Progenitor cell of endocrine pancreas (in vitro differentiated cells): ENCODE data around the gene BCAS3. TPM values are rescaled to one million over a fixed set of nuclear protein-coding genes. Genes with fewer than 3 reads are reported as not detected.

ENCODE experiments used
- DNase-seq: peaks from one replicate; pipeline ENCODE4 v3.0.0; 2021; ENCODE audit warnings: low spot score; ENCODE audit not compliant: unreplicated experiment
- H3K27ac Mint-ChIP-seq: 2 replicates; pipeline ENCODE4 v1.8.0; 2021; ENCODE audit warnings: mild to moderate bottlenecking, moderate library complexity, mixed read lengths
- H3K27me3 Mint-ChIP-seq: 2 replicates; pipeline ENCODE4 v1.8.0; 2021; ENCODE audit warnings: mixed read lengths
- H3K36me3 Mint-ChIP-seq: 2 replicates; pipeline ENCODE4 v1.8.0; 2022; ENCODE audit warnings: mixed read lengths; ENCODE audit not compliant: insufficient read depth
- H3K4me1 Mint-ChIP-seq: 2 replicates; pipeline ENCODE4 v1.8.0; 2021; ENCODE audit warnings: low read depth, mixed read lengths
- H3K4me3 Mint-ChIP-seq: 2 replicates; pipeline ENCODE4 v1.8.0; 2021; ENCODE audit warnings: low read depth, mild to moderate bottlenecking, moderate library complexity, mixed read lengths
- H3K9me3 Mint-ChIP-seq: 2 replicates; pipeline ENCODE4 v1.8.0; 2021; ENCODE audit warnings: low read depth, mixed read lengths
- CTCF ChIP-seq: fragments of 200-600 bp; sonication (generic); IDR thresholded peaks from one replicate; pipeline ENCODE4 v1.5.0; 2021; ENCODE audit warnings: antibody characterized with exemption, mild to moderate bottlenecking; ENCODE audit not compliant: unreplicated experiment
- total RNA-seq: library from RNA; stranded (reverse); gene quantifications from 2 replicates; pipeline ENCODE4 v1.2.1, GENCODE V29; 2021

Gene BCAS3
- total RNA-seq, 1 donor from 2014 or later: 36.1 TPM

GRCh38 chr17:61387511-61388305 is 710.1 kb downstream of the BCAS3 start:
- H3K27me3 Mint-ChIP-seq: peaks cover 37% of the 10 kb centered on the region
- H3K36me3 Mint-ChIP-seq: no peaks in the 10 kb centered on the region
- H3K27ac Mint-ChIP-seq: no peak overlapping the region
- no peak for TF ChIP-seq CTCF
- no peaks in the 10 kb centered on the region for H3K9me3 Mint-ChIP-seq
- H3K4me3 Mint-ChIP-seq: no peak overlapping the region
- H3K4me1 Mint-ChIP-seq: peaks cover 2% of the 10 kb centered on the region
- no peak for DNase-seq

- DNase-seq: no peak
- H3K36me3 Mint-ChIP-seq: no peaks in the 10 kb centered on the region
- H3K9me3 Mint-ChIP-seq: no peaks in the 10 kb centered on the region
- H3K27ac Mint-ChIP-seq: no peak overlapping the region
- H3K27me3 Mint-ChIP-seq: peaks cover 32% of the 10 kb centered on the region
- no peak overlapping the region for H3K4me3 Mint-ChIP-seq
- TF ChIP-seq CTCF: no peak
- peaks cover 9% of the 10 kb centered on the region for H3K4me1 Mint-ChIP-seq
Measured at GRCh38 chr17:61388561-61389356, 711.1 kb downstream of the BCAS3 start.

- Mint-ChIP-seq H3K4me3 (no peak overlapping the region), H3K27me3 (peaks cover 38% of the 10 kb centered on the region), H3K4me1 (peaks cover 18% of the 10 kb centered on the region), H3K27ac (no peak overlapping the region), H3K36me3 (no peaks in the 10 kb centered on the region), H3K9me3 (no peaks in the 10 kb centered on the region)
- DNase-seq: no peak
- peak; percentile 89 for TF ChIP-seq CTCF
Measured at GRCh38 chr17:61389670-61390478, 712.2 kb downstream of the BCAS3 start.

GRCh38 chr17:61390479-61390791 is 712.8 kb downstream of the BCAS3 start:
- H3K36me3 Mint-ChIP-seq: no peaks in the 10 kb centered on the region
- no peak overlapping the region for H3K4me3 Mint-ChIP-seq
- H3K4me1 Mint-ChIP-seq: peaks cover 20% of the 10 kb centered on the region
- H3K9me3 Mint-ChIP-seq: no peaks in the 10 kb centered on the region
- no peak for DNase-seq
- no peak overlapping the region for H3K27ac Mint-ChIP-seq
- peaks cover 41% of the 10 kb centered on the region for H3K27me3 Mint-ChIP-seq
- TF ChIP-seq CTCF: no peak

GRCh38 chr17:61391595-61392291 is 714.1 kb downstream of the BCAS3 start:
- Mint-ChIP-seq H3K4me3 (no peak overlapping the region), H3K9me3 (no peaks in the 10 kb centered on the region), H3K36me3 (no peaks in the 10 kb centered on the region), H3K27ac (no peak overlapping the region), H3K4me1 (peaks cover 22% of the 10 kb centered on the region), H3K27me3 (peaks cover 45% of the 10 kb centered on the region)
- no peak for TF ChIP-seq CTCF
- no peak for DNase-seq
